H9 (cell line): ENCODE data around the gene ASIC4. TPM values are rescaled to one million over a fixed set of nuclear protein-coding genes. Genes with fewer than 3 reads are reported as not detected.

Experiments
- DNase-seq: peaks from one replicate; pipeline ENCODE4 v3.0.0-alpha.2; 2017
- H2AFZ ChIP-seq: one replicate; pipeline ENCODE4 v1.6.1; 2013; ENCODE audit warnings: mild to moderate bottlenecking, low read length, control low read depth, moderate library complexity
- H2AK5ac ChIP-seq: 2 replicates; pipeline ENCODE4 v1.6.1; 2013; ENCODE audit warnings: low read length, control low read depth, mixed read lengths; ENCODE audit not compliant: insufficient read length
- H2BK120ac ChIP-seq: one replicate; pipeline ENCODE4 v1.6.1; 2013; ENCODE audit warnings: low read depth, mild to moderate bottlenecking, low read length, control low read depth, inconsistent platforms; ENCODE audit not compliant: poor library complexity, severe bottlenecking
- H2BK12ac ChIP-seq: 2 replicates; pipeline ENCODE4 v1.6.1; 2013; ENCODE audit warnings: low read length, control low read depth, mixed read lengths, low read depth; ENCODE audit not compliant: insufficient read length
- H2BK15ac ChIP-seq: 2 replicates; pipeline ENCODE4 v1.6.1; 2013; ENCODE audit warnings: low read depth, low read length, control low read depth
- H2BK20ac ChIP-seq: one replicate; pipeline ENCODE4 v1.6.1; 2013; ENCODE audit warnings: low read depth, mild to moderate bottlenecking, low read length, control low read depth, inconsistent platforms; ENCODE audit not compliant: poor library complexity, severe bottlenecking
- H2BK5ac ChIP-seq: 2 replicates; pipeline ENCODE4 v1.6.1; 2013; ENCODE audit warnings: low read length, control low read depth, mixed read lengths; ENCODE audit not compliant: insufficient read length
- H3K14ac ChIP-seq: 2 replicates; pipeline ENCODE4 v1.6.1; 2013; ENCODE audit warnings: low read length, control low read depth; ENCODE audit not compliant: insufficient read depth
- H3K18ac ChIP-seq: 2 replicates; pipeline ENCODE4 v1.6.1; 2013; ENCODE audit warnings: low read depth, mild to moderate bottlenecking, mixed read lengths, low read length, control low read depth; ENCODE audit not compliant: insufficient read length
- H3K23ac ChIP-seq: 2 replicates; pipeline ENCODE4 v1.6.1; 2013; ENCODE audit warnings: low read length, control low read depth, mixed read lengths, low read depth; ENCODE audit not compliant: insufficient read length
- H3K23me2 ChIP-seq: 2 replicates; pipeline ENCODE4 v1.6.1; 2013; ENCODE audit warnings: low read depth, mild to moderate bottlenecking, mixed read lengths, low read length, control low read depth; ENCODE audit not compliant: insufficient read length, poor library complexity, severe bottlenecking
- H3K27ac ChIP-seq: 2 replicates; pipeline ENCODE4 v1.5.1; 2013; ENCODE audit warnings: low read length, control low read depth, mixed read lengths, low read depth; ENCODE audit not compliant: insufficient read length
- H3K27me3 ChIP-seq: 2 replicates; pipeline ENCODE4 v1.6.1; 2013; ENCODE audit warnings: low read length, control low read depth, inconsistent platforms; ENCODE audit not compliant: insufficient read depth
- H3K4ac ChIP-seq: 2 replicates; pipeline ENCODE4 v1.6.1; 2013; ENCODE audit warnings: low read depth, mild to moderate bottlenecking, control low read depth, inconsistent platforms, low read length, moderate library complexity
- H3K4me1 ChIP-seq: 2 replicates; pipeline ENCODE4 v1.6.1; 2013; ENCODE audit warnings: low read length, control low read depth, inconsistent platforms; ENCODE audit not compliant: insufficient read depth
- H3K4me2 ChIP-seq: 2 replicates; pipeline ENCODE4 v1.6.1; 2013; ENCODE audit warnings: low read length, control low read depth, mixed read lengths; ENCODE audit not compliant: insufficient read length, insufficient read depth
- H3K56ac ChIP-seq: 2 replicates; pipeline ENCODE4 v1.6.1; 2013; ENCODE audit warnings: low read depth, mild to moderate bottlenecking, mixed read lengths, low read length, control low read depth; ENCODE audit not compliant: insufficient read length
- H3K79me1 ChIP-seq: 2 replicates; pipeline ENCODE4 v1.6.1; 2013; ENCODE audit warnings: low read depth, mild to moderate bottlenecking, moderate library complexity, low read length, control low read depth, inconsistent platforms; ENCODE audit not compliant: insufficient read depth, poor library complexity, severe bottlenecking
- H3K79me2 ChIP-seq: 2 replicates; pipeline ENCODE4 v1.6.1; 2013; ENCODE audit warnings: low read length, control low read depth, inconsistent platforms; ENCODE audit not compliant: insufficient read depth
- H3K9ac ChIP-seq: 2 replicates; pipeline ENCODE4 v1.6.1; 2013; ENCODE audit warnings: low read length, control low read depth, mixed read lengths; ENCODE audit not compliant: insufficient read length; ENCODE audit errors: extremely low read depth
- H3K9me3 ChIP-seq: one replicate; pipeline ENCODE4 v1.6.1; 2013; ENCODE audit warnings: low read depth, low read length, inconsistent platforms; ENCODE audit not compliant: control insufficient read depth
- H3T11ph ChIP-seq: one replicate; pipeline ENCODE4 v1.6.1; 2013; ENCODE audit warnings: mild to moderate bottlenecking, low read length, control low read depth, inconsistent platforms
- H4K20me1 ChIP-seq: one replicate; pipeline ENCODE4 v1.6.1; 2013; ENCODE audit not compliant: control insufficient read depth, insufficient read length, insufficient read depth
- H4K5ac ChIP-seq: 2 replicates; pipeline ENCODE4 v1.6.1; 2013; ENCODE audit warnings: low read depth, mild to moderate bottlenecking, mixed read lengths, low read length, control low read depth; ENCODE audit not compliant: insufficient read length
- H4K8ac ChIP-seq: replicated peaks from 2 replicates; pipeline ENCODE4 v1.6.1; 2013; ENCODE audit warnings: low read length, control low read depth, mixed read lengths, low read depth; ENCODE audit not compliant: insufficient read length
- H4K91ac ChIP-seq: 2 replicates; pipeline ENCODE4 v1.6.1; 2013; ENCODE audit warnings: low read depth, mild to moderate bottlenecking, moderate library complexity, mixed read lengths, low read length, control low read depth; ENCODE audit not compliant: insufficient read length
- H3K27ac Mint-ChIP-seq, 3 experiments: 2 replicates in 2 of 3; 3 replicates in 1 of 3; pipeline ENCODE4 v1.8.0; 2020 to 2021; ENCODE audit warnings: mixed read lengths in 3 of 3, mild to moderate bottlenecking in 1 of 3, moderate library complexity in 1 of 3
- H3K27me3 Mint-ChIP-seq: 2 replicates; pipeline ENCODE4 v1.8.0; 2021; ENCODE audit warnings: low read depth, mild to moderate bottlenecking, moderate library complexity, mixed read lengths
- H3K36me3 Mint-ChIP-seq, 3 experiments: 2 replicates in 2 of 3; 3 replicates in 1 of 3; pipeline ENCODE4 v1.8.0; 2020 to 2021; ENCODE audit warnings: low read depth in 3 of 3, mixed read lengths in 3 of 3; ENCODE audit not compliant: insufficient read depth in 1 of 3
- H3K4me1 Mint-ChIP-seq, 2 experiments: 2 replicates each; pipeline ENCODE4 v1.8.0; 2020; ENCODE audit warnings: mixed read lengths in 2 of 2
- H3K4me3 Mint-ChIP-seq, 2 experiments: 2 replicates in 1 of 2; 3 replicates in 1 of 2; pipeline ENCODE4 v1.8.0; 2020 to 2021; ENCODE audit warnings: mild to moderate bottlenecking in 2 of 2, mixed read lengths in 2 of 2, moderate library complexity in 1 of 2
- H3K9me3 Mint-ChIP-seq, 2 experiments: 2 replicates in 1 of 2; 3 replicates in 1 of 2; pipeline ENCODE4 v1.8.0; 2020; ENCODE audit warnings: mild to moderate bottlenecking in 2 of 2, mixed read lengths in 2 of 2, moderate library complexity in 1 of 2
- CTCF ChIP-seq: fragments of 200-600 bp; sonication (generic); conservative IDR thresholded peaks from 3 replicates; pipeline ENCODE4 v1.8.0; 2021; ENCODE audit warnings: antibody characterized with exemption, mild to moderate bottlenecking
- WGBS: extraction: QIAGEN DNeasy Blood & Tissue Kit; methylation state at CpG from one replicate; pipeline ENCODE4 v1.1.7; 2013; ENCODE audit warnings: missing lambda C conversion rate, low lambda C conversion rate, mixed read lengths; ENCODE audit not compliant: insufficient read length; ENCODE audit errors: extremely low coverage; 5-methylcytosine and 5-hydroxymethylcytosine counted together
- total RNA-seq: library from RNA; stranded (reverse); gene quantifications from 2 replicates; pipeline ENCODE4 v1.2.1, GENCODE V29; 2021

The ASIC4 gene
- total RNA-seq, 1 experiment from 2014 or later = 0.37 TPM

DNA sequence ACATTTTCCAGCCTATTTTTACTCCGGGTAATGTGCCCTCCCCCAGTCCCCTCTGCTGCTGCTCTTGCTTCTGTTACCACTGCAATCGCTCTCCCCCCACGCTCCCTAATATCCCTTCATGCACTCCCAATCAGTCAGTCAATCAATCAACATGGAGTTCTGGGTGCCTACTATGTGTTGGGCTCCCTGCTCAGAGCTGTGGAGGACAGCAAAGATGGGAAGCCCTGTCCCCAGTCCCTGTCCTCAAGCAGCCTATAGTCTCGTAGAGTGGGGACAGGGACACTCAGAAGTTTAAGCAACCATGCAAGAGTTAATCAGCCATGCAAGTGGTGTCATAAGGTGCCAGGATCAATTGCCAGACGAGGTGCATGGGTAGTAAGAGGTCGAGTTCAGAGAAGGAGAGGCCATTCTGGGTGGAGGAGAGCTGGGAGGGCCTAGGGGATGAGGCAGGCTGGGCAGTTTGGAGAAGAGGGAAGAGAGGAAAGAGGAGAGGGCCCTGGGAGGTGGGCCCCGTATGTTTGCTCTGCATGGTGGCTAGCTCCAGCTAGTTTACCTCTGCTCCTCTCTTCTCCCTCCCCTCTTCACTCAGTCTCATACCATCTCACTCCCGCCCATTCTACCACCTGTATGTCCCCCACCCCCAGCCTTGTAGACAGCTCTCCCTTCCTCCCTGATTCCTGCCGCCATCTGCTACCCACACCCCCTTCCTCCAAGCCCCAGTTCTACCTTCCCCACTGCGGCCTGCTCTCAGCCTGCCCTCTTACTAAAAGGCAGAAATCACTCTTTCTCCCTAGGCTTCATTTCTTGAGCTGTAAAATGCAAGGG is 3.9 kb downstream of the ASIC4 start:
- Histone ChIP-seq H3K79me2 (no peaks in the 10 kb centered on the region), H3K27ac (no peak overlapping the region), H2BK120ac (no peak overlapping the region), H2BK15ac (no peak overlapping the region), H2AK5ac (no peak overlapping the region), H3K9ac (no peak overlapping the region), H3K4me1 (peaks cover 9% of the 10 kb centered on the region; the same call in 1 of the 2 replicates), H4K20me1 (peaks cover 3% of the 10 kb centered on the region), H3K56ac (no peak overlapping the region), H4K5ac (no peak overlapping the region), H2AFZ (no peak overlapping the region), H3T11ph (no peak overlapping the region), H3K23ac (no peak overlapping the region), H3K23me2 (no peaks in the 10 kb centered on the region), H3K18ac (no peak overlapping the region), H3K4me2 (no peak overlapping the region), H3K9me3 (no peaks in the 10 kb centered on the region), H3K4ac (no peak overlapping the region), H4K91ac (no peak overlapping the region), H2BK12ac (no peak overlapping the region), H4K8ac (no peak overlapping the region), H3K79me1 (no peaks in the 10 kb centered on the region), H2BK20ac (no peak overlapping the region), H3K14ac (no peak overlapping the region; the same call in 1 of the 2 replicates), H3K27me3 (peaks cover 19% of the 10 kb centered on the region; the same call in 1 of the 2 replicates), H2BK5ac (no peak overlapping the region)
- no peak for TF ChIP-seq CTCF
- H3K36me3 Mint-ChIP-seq = no peaks in the 10 kb centered on the region; a peak in 1 of 7 replicates
- H3K9me3 Mint-ChIP-seq = no peaks in the 10 kb centered on the region; a peak in 1 of 5 replicates
- DNase-seq = no peak
- no CpG with 5 or more reads among the region's 10 CpGs for WGBS
- peak overlapping the region in 1 of 3 experiments; percentile 54; a peak in 1 of 7 replicates for H3K27ac Mint-ChIP-seq
- peaks cover 42 to 60% of the 10 kb centered on the region in 2 experiments for H3K4me1 Mint-ChIP-seq
- peaks cover 64% of the 10 kb centered on the region for H3K27me3 Mint-ChIP-seq
- no peak overlapping the region for H3K4me3 Mint-ChIP-seq
